ENCODE measurements around the gene RAB2B.

Gene RAB2B

GRCh38 chr14:21437063-21437901 is 39.5 kb downstream of the RAB2B start:
- POLR2A ChIA-PET (ENCODE audit: low non-redundant PET): interaction anchor here (0.5 to 2.0 kb wide), 2 partner anchors 19 to 21 kb away, joined by 4 to 9 read pairs; partner anchors contain the start of gene CHD8
- no peak for TF ChIP-seq CTCF (conservative IDR thresholded peaks at IDR 0.05; ENCODE audit: low read depth)
- H3K27ac ChIP-seq: peak overlapping the region; percentile 93
- peak; percentile 97 for DNase-seq (ENCODE audit: low spot score)
- CTCF ChIA-PET: interaction anchor here (0.6 kb wide), 2 partner anchors 18 to 72 kb away, joined by 3 to 4 read pairs; no protein-coding TSS in a partner anchor

- peak; percentile 3 for DNase-seq (ENCODE audit: low spot score)
- peak overlapping the region; percentile 93 for H3K27ac ChIP-seq
- TF ChIP-seq CTCF (conservative IDR thresholded peaks at IDR 0.05; ENCODE audit: low read depth): no peak
- ChIA-PET POLR2A (ENCODE audit: low non-redundant PET) (interaction anchor here (0.5 to 2.0 kb wide), 2 partner anchors 20 to 22 kb away, joined by 4 to 9 read pairs; partner anchors contain the start of gene CHD8), CTCF (interaction anchor here (0.6 kb wide), 2 partner anchors 19 to 73 kb away, joined by 3 to 4 read pairs; no protein-coding TSS in a partner anchor)
Observed at GRCh38 chr14:21436567-21437062, 40.1 kb downstream of the RAB2B start.

- ChIA-PET POLR2A (ENCODE audit: low non-redundant PET) (interaction anchor here (0.6 kb wide), 1 partner anchor 456 kb away, joined by 3 read pairs; no protein-coding TSS in a partner anchor), CTCF (no interaction called here)
- H3K27ac ChIP-seq: no peak overlapping the region
- no peak for TF ChIP-seq CTCF (conservative IDR thresholded peaks at IDR 0.05; ENCODE audit: low read depth)
- no peak for DNase-seq (ENCODE audit: low spot score)
Observed at GRCh38 chr14:21431126-21431525, 45.6 kb downstream of the RAB2B start.

- CTCF ChIA-PET: no interaction called here
- no peak for DNase-seq (ENCODE audit: low spot score)
- POLR2A ChIA-PET (ENCODE audit: low non-redundant PET): no interaction called here
- TF ChIP-seq CTCF (conservative IDR thresholded peaks at IDR 0.05; ENCODE audit: low read depth): no peak
- no peak overlapping the region for H3K27ac ChIP-seq
Observed at GRCh38 chr14:21428930-21429329, 47.8 kb downstream of the RAB2B start.

GRCh38 chr14:21426692-21427091 is 50.1 kb downstream of the RAB2B start:
- ChIA-PET CTCF (no interaction called here), POLR2A (ENCODE audit: low non-redundant PET) (no interaction called here)
- no peak for TF ChIP-seq CTCF (conservative IDR thresholded peaks at IDR 0.05; ENCODE audit: low read depth)
- no peak overlapping the region for H3K27ac ChIP-seq
- DNase-seq (ENCODE audit: low spot score): no peak

GRCh38 chr14:21419528-21419927 is 57.2 kb downstream of the RAB2B start:
- CTCF ChIA-PET: no interaction called here
- POLR2A ChIA-PET (ENCODE audit: low non-redundant PET): no interaction called here
- no peak for TF ChIP-seq CTCF (conservative IDR thresholded peaks at IDR 0.05; ENCODE audit: low read depth)
- DNase-seq (ENCODE audit: low spot score): no peak
- peak overlapping the region; percentile 3; the same call in 1 of the 2 replicates for H3K27ac ChIP-seq
